GM21367 (cell line): ENCODE results near the gene METRNL.
"Not testable (repeated sequence)": the region's sequence is repeated elsewhere in the genome, so short reads cannot be mapped to it uniquely, and the experiment has no call there.

Source experiments
- ATAC-seq: cut with Tn5 transposase; IDR thresholded peaks from one replicate; pipeline ENCODE4 v1.9.1; 2021; ENCODE audit not compliant: unreplicated experiment

The METRNL gene

GRCh38 chr17:83051396-83052240 lies 27.8 kb upstream of the METRNL start:
- ATAC-seq, result peak; percentile 82

DNA sequence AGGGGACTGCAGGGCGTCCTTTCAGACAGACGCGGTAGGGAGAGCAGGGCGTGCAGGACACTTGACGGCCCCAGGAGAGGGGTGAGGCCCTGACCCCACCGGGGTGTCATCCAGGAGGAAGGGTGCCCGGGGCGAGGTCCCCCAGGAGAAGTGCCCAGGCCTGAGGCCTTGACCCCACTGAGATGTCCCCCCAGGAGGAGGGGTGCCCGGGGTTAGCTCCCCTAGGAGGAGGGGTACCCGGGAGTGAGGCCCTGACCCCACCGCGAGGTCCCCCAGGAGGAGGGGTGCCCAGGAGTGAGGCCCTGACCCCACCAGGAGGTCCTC lies 27.2 kb upstream of the METRNL start:
- no peak for ATAC-seq

DNA sequence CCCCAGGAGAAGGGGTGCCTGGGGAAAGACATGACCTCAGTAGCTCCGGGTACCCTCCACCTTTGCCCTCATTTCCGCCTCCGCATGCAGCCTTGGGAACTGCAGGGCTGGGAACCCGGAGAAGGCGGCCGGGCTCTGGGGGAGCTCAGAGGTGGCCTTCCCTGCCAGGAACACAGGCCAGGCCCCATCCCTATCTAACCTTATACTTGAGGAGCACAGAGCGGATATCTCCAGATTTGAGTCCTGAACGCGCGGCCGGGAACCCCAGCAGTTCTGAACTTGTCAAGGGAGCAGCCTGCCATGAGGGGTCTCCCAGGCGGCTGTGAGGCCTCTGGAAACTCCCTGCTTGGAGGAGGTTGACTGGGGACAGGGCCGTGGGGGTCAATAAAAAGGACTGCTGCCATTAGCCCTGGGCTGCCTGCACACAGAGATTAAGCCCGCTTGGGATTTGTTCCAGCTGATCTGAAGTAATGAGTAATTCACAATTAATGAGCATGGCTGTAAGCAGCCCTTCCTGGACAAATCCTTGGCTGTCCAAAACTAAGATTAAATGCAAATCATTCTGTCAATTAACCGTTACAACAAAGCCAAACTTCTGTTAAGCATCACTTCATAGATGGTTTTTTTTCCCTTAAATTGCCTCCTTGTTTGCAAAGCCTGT lies 26.3 kb upstream of the METRNL start:
- ATAC-seq, result no peak

DNA sequence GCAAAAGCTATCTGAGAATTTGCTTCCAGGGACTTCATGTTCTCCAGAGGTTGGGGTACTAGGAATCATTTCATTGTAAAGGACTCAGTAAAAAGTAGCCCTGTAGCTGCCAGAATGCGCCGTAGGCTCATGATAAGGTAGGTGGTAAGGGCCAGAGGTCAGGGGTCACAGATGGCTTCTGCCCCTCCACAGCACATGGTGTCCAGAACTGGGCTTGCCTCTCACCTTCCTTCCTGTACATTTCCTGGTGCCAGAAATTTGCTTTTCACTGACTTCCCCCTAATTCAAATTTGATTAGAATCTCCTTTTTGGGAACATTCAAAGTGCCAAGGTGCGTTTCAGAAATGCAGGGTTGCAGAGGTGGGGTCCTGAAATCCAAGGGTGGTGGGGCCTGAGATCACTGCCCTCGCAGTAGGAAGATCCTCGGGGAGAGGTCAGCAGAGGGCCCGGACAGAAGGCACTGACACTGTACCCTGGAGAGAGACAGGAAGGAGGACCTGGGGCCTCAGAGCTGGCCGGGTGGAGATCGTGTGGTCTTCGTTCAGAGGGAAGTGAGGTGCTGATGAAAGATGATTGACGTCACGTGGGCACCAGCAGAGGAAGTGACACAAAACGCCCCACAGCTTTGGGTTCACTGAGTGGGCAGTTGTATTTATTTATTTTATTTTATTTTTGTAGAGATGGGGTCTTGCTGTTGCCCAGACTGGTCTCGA lies 25.5 kb upstream of the METRNL start:
- ATAC-seq, result no peak

GRCh38 chr17:83054518-83055125 lies 24.8 kb upstream of the METRNL start:
- no peak for ATAC-seq

GRCh38 chr17:83055176-83055575 lies 24.2 kb upstream of the METRNL start:
- ATAC-seq, result not testable (repeated sequence)

GRCh38 chr17:83055911-83056582 lies 23.4 kb upstream of the METRNL start:
- no peak for ATAC-seq

DNA sequence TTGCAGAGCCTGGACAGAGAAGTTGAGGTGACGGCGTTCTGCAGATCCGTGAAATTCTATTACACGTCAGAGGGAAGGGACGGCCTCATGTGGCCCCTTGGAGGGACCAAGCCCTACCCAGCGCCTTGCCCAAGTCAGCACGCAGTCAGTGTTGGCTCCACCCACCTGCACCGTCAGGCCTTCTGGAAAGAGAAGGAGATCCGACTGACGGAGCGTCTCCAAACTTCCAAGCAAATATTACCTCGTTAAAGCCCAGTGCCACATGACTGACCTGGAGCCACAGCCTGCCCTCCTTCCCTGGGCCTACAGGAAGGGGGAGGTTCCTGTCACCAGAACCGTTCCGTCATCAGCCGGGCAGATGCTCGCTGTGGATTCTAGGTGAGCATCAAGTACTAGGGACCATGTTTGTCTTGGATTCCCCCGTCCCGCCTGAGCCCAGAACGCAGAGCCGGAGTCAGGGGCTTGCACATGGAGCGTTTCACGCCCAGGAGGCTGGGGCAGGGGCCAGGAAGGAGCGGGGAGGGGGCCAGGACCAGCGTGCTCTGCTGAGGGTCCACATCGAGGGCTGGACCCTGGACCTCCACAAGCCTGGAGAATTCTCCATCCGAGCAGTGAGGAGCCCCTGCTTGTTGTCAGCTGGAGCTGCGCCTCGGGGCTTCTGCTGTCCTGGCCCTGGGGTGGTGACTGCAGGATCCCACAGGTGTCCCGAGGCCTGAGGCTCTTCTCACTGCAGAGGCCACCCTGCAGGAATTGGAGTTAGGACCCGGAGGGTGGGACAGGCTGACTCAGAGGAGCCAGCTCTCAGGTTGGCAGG lies 22.6 kb upstream of the METRNL start:
- ATAC-seq, result no peak

DNA sequence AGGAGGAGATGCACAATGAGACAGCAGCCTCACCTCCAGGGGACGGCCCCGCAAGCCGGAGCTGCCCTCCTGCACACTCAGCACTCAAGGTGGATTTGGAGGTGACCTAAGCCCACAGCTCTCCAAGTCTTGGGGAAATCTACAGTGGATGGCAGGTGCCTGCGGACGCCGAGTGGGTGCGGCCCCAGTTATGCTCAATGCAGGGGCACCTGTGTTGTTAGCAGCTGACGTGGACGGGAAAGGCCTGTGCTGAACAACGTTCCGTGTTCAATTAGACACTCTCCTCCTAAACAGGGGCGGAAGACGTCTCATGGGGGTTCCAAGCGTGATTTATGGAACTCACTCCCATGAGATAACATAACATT lies 22.0 kb upstream of the METRNL start:
- no peak for ATAC-seq

GRCh38 chr17:83057793-83058265 lies 21.6 kb upstream of the METRNL start:
- ATAC-seq, result no peak

DNA sequence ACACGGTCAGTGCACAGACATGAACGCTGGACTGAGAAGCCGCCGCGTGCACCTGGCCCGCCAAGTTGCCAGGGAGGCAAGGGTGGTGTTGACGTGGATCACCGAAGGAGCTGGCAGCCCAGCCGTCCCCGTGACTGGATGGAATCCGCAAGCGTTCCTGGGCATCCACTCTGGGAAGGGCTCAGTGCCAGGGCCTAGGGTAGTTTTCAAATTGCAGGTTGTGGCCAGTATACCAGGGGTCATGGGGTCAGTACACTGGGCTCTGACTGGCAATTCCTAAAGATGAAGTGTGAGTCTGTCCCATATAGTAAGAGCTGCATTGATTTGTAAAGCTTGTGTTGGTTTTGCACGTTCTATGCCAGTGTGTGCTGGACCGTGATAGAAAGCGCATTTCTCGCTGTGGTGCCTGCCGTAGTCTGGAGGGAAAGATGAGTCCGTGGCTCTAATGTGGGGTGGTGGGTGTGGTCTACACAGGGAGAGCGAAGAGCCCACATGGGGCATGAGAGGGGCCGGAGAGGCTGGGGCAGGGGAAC lies 21.1 kb upstream of the METRNL start:
- ATAC-seq, result no peak

DNA sequence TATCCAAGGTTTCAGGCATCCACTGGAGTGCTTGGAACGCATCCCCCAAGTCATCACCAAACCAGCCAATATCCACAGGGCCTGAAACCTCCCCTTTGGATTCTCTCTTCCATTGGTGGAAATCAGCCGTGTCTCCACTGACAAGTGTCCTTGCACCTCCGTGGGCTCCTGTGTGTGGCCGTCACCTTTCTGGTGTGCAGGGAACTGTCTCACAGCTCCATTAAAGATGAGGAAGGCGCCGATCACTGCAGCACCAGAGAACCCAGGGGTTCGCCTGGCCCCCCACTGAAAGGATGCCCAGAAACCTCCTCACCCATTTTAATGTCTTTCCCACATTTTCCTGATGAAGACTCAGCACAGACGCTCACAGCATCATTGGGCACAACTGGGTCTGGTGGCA lies 17.8 kb upstream of the METRNL start:
- ATAC-seq, result no peak

DNA sequence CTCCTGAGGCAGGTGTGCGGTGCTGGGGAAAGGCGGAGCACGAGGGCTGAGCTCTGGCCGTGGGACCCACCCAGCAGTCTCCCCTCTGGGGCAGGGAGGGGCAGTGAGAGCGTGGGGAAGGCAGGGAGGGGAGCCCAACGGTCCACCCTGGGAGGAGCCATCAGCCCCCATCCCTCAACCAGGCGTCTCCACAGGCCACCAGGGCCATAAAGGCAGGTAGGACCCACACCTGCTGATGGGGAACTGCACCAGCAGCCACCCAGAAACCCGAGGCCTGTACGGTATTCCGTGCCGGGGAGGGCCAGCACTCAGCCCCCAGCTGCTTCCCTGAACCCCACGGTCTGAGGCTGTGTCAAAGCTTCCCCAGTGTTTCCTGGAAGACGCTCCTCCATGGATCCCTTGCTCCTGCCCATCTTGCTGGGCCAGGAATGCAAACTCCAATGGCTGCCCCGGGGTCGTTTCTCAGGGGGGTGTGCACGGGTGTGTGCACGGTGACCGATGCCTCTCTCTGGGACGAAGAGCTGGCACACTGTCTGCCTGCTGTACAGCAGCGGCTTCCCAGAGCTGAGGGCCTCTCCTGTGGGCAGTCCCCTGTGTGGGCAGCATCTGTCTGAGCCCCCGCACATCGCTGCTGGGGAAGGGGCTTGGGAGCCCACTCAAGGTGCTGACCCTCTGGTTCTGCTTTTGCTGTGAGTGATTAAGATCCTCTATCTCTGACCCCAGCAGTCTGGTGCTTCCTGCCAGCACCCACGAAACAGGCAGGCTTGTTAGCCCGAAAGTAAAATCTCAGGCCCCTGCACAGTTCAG lies 17.2 kb upstream of the METRNL start:
- no peak for ATAC-seq

- ATAC-seq, result no peak
These were observed 16.4 kb upstream of the METRNL start for GRCh38 chr17:83062818-83063671.

DNA sequence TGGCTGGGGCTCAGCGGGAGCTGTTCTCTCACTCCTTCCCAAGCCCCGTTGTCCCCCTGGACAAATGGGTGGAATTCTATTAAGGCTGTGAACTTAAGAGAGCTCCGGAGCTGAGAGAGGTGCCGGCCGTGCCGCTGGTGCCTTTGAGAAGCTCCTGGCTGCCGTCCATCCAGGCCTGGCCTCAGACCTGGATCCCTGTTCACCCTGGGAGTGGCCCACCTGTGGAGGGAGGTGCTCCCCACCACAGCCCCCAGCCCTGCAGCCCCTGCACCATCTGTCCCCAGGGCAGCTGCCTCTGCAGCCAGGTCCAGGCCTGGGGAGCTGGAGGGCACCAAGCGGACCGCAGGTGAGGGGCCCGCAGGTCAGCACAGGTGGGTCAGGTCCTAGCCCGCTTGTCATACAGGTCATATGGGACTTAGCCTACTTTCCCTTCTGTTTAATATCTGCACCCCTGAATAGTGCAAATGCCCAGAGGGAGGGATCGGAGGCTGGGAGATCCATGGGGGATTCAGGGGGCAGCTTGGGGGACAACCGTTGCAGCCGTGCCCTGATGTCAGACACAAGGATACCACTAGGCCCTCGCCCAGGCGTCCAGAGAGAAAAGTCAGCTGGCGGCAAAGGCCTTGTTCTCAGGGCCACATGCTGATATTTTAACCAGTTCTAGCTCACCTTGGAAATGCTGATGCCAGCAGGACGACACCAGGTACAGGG lies 15.2 kb upstream of the METRNL start:
- no peak for ATAC-seq

DNA sequence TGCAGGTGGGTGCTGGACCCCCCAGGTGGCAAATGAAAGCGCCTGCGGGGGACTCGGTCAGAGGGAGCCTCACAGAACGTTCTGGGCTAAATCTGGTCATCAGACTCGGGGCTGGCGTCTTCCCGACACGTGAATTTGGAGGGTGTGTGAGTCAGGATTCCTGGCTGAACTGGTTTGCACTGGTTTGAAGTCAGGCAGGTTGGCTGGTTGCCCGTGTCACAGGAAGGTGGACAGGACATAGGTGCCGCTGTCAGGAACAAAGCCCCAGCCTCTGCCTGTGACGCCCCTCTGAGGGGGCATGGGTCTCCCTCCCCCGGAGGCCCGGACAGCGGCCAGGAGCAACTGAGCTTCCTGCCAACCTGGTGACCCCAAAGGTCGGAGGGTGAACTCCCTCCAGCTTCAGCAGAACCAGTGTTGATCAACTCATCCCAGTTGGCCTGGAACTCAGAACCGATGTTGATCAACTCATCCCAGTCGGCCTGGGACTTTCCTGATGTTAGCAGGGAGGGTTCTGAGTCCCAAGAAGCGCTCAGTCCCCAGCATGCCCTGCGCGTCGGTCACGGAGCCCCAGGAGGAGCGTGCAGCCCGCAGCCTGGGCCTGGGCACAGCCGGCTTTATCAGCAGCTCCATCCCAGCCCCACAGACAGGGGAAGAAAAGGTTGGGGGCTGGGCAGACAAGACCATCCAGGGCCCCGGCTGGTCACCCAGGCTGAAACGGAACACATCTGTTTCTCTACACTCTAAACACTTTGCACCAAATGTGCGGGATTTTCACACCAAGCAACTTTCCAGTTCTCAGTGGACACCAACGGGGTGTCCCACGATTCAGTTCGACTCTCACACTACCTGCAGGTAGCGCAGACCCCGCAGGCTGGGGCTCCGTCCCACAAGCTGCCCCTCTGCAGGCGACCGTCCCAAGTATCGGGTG lies 14.4 kb upstream of the METRNL start:
- no peak for ATAC-seq
